ENCODE measurements around the gene KCNMA1.
A peak's percentile ranks its signal among the peaks of the same experiment; 100 is the strongest.

Gene KCNMA1

DNA sequence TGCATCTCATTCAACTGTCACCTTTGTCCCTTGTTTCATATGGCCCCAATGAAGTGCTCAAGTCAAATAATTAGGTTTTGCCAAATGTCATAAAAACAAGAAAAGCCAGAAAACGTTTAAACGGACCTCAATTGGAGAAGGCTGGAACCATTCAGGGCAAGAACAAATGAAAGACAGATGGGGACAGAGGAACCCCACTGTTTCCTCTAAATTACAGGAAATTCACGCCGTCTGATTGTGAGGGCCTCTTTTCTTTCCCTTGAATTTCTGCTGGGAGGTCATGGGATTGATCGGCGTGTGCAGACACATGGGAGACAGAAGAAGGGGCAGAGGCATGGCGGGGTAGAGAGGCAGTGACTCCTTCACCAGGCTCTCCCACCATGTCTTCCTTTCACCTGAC, 656.4 kb downstream of the KCNMA1 start:
- no peak for DNase-seq (ENCODE audit: low spot score)

DNA sequence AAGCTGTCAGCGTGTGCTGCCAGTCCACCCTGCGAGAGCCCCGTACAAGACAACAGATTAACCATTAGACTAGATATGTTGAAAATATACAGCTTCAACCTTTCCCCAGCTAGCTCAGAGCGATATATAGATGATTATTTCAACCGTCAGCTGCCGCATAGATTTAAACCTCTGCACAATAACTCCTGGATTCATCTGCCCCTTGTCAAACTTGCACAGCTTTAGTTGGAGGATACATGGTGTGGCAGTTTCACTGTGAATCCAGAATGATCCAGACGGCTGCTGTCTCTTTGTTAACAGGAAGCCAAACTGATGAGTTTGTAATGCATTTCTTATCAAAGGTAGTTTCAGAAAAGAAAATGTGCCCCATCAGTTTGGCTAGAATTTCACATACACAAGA, 659.7 kb downstream of the KCNMA1 start:
- no peak for DNase-seq (ENCODE audit: low spot score)

DNA sequence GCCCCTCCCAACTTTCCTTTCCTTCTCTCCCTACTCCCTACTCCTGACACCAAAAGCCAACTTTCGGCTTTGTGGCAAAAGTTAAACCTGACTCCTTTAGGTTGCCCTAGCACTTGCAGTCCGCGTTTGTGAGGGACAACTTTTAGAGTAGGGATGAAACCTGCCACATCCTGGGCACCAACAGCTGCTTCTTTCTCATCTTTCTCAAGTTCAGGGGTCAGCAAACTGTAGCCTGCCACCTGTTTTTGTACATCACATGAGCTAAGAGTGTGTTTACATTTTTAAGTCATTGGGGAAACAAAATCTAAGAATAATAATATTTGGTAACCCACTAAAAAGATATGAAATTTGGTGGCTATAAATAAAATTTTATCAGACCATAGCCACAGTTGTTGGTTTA, 660.6 kb downstream of the KCNMA1 start:
- DNase-seq (ENCODE audit: low spot score), result no peak

DNA sequence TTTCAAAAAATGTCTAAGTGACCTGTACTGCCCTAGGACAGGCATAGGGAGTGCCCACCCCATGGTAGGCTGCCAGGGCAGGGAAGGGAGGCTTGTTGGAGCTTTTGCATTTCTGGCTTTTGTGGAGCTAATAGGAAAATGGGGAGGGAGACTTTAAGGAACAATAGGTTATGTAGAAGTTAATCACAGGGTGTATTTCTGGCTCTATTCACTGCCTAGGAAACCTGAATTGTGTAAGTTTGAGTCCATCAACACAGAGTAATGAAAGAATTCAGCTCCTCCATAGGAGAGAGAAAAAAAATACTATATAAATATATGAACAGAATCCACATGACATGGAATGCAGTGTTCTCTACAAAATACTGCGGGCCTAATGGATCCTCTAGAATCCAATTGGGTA, 661.5 kb downstream of the KCNMA1 start:
- no peak for DNase-seq (ENCODE audit: low spot score)

DNA sequence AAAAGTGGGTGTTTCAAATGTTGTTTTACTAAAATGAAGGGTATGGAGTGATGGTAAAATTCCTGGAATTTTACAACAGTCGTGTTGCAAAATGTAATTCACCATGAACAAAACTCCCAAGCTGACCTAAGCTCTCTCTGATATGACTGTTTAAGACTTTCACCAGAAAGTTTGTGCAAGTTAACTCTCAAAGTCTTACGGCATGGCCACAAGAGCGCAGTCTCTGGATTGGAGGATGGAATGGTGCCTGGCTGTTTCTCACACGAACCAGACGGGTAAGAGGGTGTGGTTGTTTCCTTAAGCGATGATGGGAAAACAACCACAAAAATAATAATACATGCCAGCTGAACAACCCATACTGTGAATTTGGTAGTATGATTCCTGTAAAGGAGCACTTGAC, 662.5 kb downstream of the KCNMA1 start:
- no peak for DNase-seq (ENCODE audit: low spot score)

DNA sequence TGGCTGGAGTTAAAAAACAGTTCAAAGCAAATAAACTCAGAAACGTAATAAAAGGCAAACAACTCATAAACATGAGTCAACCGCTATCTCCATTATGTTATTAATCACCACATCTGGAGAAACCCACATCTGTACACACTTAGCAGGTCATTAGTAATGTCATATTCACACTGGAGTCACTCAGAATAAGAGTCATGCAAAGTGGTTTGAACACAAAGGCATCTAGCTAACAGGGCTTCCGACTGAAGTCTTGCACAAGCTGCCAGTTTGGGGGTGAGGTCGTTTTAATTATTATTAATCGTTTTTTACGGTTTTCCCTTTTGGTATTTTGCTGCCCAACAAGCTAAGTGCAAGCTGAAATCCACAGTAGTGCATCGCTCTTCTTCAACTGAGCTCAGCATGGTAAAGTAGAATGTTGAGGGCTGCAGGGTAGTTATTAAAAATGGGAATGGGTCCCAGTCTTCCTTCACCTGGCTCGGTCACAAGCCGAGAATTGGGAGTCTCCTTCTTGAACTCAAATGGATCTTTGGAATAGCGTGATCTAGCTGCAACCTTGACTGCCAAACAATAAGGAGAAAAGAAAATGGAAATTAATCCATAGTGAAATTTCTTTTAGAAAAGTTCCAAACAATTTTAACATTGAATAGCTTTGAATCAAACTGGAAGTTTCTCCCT, 663.5 kb downstream of the KCNMA1 start:
- DNase-seq (ENCODE audit: low spot score), result no peak

DNA sequence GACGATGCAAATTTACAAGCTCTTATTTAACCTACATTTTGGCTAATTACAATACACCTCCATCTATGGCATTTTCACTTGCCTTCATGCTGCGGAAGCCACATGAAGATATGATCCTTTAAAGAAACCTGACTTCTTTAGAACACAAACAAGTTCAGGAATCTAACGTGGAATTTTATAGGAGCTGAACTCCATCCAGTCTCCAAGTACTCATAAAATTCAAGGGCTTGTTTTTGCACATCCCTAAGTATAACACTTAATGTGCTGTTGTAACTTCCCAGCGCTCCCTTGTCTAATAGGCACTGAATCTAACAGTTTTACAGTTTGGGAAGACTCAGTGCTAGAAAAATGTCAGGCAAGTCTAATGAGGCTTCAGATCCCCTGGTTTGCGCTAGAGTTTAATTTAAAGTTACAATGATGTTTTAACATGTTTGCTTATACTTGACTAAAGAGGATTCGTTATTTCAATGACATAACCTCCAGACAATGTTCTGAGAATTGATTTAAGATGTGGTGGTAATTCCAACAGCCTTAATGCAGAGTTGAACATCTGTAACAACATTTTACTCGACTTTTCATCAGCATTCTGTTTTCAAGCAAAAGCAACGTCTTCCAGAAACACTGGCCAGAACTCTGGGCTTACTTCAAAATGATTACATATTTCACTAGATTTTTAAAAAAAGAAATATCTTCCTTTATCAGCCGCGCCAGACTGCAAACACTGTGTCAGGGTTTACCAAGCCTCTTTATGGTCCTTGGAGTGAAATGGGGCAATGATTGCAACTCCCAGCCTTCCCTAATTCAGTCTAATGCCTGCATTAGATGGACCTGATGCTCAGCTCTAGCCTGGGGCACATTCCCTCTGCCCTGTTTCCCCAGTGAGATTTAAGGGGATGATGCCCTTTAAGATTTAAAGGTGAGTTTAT, 664.3 kb downstream of the KCNMA1 start:
- DNase-seq (ENCODE audit: low spot score), result peak; percentile 70

DNA sequence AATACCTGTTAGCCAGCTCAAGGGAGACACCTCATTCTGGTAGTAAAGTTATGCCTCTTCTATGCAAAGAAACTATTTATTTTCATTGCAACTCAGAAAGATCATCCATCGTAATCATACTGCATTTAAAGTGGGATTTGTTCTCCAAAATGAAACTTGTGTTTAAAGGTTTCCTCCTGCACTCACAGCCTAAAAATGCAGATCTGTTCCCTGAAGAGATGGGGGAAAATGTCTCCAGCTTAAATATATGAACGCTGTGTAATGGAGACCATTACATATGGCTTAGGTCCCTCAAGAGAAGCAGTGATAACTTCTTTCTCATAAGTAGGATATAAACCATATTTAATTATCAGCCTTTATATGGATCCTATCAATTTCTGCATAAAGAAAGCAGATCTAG, 665.1 kb downstream of the KCNMA1 start:
- DNase-seq (ENCODE audit: low spot score), result no peak

DNA sequence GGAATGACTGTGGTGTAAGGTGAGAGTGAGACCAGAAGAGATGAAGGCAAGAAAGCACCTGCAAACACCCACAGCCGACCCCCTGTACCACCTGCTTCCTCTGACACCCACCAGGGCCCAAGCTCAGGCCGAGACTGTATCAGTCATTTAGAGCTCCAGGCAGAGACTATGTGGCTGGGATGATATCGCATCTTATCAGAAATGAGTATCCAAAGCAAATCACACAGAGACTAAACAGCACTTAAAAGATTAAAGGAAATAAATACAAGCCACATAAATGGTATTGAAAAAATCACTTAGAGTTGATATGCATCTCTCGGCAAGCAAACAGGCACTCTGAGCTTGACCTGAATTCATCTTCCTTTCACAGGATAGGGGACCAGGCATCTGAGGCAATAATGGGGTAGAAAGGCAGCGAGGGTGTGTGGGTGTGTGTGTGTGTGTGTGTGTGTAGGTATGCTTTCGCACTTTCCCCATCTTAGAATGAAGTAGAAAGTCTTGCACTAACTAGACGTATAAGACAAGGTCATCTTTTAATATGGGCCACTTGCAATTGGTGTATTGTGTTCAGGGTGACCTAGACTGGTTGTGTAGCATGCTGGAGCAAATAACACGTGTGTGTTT, 665.9 kb downstream of the KCNMA1 start:
- DNase-seq (ENCODE audit: low spot score), result no peak

DNA sequence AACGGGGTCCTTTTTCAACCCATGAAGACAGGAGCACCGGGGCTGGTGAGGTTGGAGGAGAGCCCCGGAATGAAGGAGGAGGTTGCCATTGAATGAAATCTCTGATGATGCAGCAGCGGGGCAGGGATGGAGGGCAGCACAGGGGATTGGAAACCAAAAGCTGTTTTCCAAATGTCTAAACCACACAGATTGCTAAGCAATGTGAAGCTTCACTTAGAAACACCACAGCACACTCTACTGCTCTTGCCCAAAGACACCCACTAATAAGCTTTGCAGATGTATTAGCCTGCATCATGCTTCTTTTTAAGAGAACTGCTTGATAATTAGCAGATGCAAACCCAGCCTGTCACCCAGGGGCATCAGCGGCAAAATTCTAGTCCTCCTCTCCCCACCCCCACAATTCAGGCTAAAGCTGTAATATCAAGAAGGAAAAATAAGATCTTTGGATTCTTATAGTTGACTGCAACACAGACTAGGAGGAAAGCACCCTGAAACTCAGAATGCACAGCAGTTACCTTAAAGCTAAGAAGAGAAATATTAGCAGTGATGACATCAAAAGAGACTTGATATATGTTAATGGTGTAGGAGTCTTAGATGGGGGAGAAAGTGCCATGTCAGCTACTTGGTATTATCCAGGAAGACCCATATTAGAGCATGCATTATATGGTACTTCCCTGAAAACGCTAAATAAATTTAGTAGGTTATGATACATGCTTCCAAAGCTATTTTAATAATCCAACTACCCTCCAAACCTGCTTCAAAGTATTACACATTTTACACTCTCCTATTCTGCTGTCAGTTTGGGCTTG, 666.7 kb downstream of the KCNMA1 start:
- no peak for DNase-seq (ENCODE audit: low spot score)

DNA sequence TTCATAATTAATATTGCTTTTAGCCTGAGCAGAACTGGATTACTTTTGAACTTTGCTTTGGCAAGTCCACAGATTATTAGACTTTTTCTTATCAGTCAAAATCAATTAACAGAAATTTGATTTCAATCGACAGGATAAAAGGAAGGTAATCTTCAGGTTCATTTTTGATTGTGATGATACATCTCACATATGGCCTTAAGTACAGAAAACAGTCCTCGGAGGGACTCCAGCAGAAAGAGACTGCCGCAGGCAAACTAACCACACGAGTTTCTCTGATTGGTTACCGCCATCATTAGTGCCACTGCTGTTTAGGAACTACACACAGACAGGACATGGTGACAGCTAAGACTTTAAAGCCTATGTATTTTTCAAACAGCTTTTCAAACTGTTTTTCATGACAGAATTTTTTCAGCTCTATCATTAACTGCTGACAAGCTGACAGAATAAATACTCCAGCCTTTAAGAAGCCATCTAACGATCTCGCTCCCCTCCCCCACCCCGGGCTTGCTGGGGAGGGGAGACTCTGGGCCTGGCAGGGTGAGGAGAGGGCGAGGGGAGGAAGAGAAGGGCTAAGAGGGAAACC, 668.2 kb downstream of the KCNMA1 start:
- no peak for DNase-seq (ENCODE audit: low spot score)

DNA sequence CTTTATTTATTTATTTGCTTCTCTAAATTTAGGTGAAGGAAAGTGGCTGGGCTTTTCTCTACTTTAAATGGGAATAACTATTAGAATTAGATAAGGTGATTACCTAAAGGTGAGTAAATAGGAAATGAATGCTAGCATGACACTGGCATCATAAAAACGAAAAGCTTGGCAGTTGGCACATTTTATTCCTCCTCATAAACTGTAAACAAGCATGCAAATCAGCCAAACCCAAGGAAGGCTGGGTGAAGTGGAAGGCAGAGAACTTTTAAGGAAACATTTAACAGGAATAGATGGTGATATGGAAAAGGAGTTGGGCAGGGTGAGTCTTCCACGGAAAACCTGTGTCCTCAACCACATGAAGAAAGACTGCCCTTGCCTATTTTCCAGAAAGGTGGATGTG, 669.1 kb downstream of the KCNMA1 start:
- DNase-seq (ENCODE audit: low spot score), result no peak

DNA sequence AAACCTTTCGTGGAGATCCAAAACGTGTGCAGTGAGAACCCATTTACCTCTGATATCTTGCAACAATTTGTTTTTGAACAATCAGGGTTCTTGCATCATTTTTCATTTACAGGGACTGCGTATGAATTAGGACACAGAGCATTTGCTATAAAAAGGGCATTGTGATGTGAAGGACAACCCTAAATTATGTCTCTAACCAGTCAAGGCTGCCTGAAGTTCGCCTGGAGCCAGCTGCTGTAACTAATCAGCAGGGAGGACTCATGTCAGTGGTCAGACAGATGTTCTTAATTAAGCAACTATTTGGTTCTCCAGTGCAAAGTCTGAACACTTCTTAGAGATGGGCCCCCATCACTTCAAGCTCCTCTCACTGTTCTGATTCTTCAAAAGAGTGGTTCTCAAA, 674.8 kb downstream of the KCNMA1 start:
- no peak for DNase-seq (ENCODE audit: low spot score)

DNA sequence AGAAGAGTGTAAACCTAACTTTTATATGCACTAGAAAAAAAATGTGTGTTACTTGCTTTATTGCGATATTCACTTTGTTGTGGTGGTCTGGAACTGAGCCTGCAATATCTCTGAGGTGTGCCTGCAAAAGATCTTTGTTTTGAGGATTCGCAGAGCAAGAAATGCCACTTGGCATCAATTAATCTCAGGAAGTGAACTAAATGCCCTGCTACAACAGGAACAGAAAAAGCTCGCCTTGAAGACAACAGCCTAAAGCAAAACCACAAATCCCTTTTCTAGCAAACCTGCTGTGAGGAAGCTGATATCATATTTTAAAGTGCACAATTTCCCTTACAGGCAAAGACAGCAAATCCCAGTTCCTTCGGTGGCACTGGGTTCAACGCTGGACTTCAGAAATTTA, 675.8 kb downstream of the KCNMA1 start:
- no peak for DNase-seq (ENCODE audit: low spot score)

DNA sequence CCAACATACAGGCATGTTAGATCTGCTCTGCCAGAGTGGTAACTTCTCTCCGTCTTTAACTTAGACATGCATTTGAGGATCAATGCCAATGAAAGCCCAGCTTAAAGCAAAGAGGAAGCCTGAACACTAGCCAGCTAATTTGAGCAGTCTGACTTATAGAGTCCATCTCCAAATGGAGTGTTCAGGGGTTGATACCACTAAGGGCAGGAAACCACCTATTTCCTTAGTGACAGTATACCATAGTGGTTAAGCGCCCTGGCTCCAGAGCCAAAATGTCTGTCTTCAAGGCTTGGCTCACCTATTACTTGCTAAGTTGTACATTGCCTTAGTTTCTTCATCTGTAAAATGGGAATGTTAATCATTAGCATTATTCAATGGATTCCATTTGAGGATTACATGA, 678.5 kb downstream of the KCNMA1 start:
- DNase-seq (ENCODE audit: low spot score), result no peak

DNA sequence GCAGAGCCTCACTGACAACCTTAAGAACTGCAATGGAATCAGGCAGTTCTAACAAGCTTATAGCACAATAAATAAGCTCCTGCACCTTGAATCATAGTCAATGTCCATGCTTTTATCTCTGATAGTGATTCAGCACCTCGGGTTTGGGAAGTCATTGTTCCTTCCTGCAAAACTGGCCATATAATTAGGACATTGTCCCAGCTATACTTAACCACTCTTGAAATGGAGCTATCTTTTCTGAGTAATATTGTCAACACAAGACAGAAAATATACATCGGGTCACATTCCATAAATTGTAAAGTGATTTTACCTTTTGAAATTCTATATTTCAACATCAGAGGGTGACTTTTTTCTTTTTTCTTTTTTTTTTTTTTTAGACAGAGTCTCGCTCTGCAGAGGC, 682.8 kb downstream of the KCNMA1 start:
- DNase-seq (ENCODE audit: low spot score), result no peak

DNA sequence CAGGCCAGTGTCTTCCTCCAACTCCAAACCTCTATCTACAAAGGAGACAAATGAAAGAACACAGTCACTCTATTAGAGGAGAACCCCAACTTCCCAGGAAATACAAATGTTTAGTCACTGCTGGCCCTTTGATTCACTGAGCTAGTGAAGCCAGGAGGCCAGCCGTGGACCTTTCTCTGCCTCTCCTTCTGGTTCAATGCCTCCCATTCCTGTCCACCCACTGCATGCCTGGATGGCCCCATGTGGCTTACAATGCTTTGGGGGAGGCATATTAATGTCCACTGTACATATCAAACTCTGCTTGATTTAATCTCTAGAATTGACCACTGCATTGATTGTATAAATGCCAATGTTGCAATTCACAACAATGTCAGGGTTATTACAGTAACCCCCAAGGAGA, 687.3 kb downstream of the KCNMA1 start:
- DNase-seq (ENCODE audit: low spot score), result no peak

DNA sequence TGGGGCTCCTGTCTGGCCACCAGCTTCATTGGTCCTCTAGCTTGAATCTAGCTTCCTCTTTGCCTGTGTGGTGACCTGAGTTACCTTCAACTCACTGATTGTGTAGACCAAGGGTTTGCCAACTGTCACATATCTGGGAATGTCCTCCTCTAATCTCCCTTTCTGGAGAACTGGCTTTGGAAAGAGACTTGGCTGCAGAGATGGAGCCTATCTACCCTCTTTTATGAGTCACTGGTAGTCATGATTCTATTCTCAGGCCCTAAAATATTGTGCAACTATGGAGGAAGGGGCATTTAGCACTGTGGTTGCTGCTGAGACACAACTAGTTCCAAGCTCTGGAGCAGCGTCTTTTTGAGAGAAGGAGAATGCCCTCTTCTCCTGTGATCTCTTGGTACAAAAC, 691.3 kb downstream of the KCNMA1 start:
- no peak for DNase-seq (ENCODE audit: low spot score)

DNA sequence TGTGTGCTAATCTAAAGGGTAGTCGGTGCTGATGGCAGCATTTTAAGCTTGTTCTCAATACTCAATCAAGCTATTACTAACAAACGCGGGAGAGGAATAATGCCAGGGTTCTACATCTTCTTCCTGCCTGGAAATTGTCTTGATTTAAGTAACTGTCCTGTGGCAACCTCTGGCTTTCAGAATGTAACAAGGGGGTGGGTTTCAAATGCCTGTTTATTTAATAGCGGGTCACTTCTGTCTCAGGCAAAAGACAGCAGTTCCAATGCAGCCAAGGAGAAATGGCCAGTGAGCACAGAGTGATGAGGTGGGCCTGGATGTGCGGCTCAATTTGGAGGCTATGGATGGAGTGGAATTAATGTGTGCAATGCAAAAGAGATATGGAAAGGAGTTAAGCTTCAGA, 692.4 kb downstream of the KCNMA1 start:
- no peak for DNase-seq (ENCODE audit: low spot score)

DNA sequence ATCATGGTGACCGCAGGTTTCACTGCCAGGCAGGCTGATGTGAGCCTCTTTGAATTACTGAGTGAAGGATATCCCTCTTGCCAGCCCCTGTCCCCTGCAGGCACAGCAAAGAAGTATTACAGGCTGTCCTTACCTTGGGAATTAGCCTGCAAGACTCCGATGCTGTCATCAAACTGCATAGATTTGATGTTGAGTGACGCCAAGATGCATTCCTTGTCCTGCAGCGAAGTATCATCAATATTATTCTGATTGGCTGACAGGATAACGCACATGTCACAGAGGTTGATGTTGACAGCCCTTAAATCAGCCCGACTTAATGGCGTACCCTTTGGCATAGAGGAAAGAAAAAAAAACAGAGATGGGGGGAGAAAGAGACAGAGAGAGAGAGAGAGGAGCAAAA, 693.0 kb downstream of the KCNMA1 start:
- DNase-seq (ENCODE audit: low spot score), result no peak

DNA sequence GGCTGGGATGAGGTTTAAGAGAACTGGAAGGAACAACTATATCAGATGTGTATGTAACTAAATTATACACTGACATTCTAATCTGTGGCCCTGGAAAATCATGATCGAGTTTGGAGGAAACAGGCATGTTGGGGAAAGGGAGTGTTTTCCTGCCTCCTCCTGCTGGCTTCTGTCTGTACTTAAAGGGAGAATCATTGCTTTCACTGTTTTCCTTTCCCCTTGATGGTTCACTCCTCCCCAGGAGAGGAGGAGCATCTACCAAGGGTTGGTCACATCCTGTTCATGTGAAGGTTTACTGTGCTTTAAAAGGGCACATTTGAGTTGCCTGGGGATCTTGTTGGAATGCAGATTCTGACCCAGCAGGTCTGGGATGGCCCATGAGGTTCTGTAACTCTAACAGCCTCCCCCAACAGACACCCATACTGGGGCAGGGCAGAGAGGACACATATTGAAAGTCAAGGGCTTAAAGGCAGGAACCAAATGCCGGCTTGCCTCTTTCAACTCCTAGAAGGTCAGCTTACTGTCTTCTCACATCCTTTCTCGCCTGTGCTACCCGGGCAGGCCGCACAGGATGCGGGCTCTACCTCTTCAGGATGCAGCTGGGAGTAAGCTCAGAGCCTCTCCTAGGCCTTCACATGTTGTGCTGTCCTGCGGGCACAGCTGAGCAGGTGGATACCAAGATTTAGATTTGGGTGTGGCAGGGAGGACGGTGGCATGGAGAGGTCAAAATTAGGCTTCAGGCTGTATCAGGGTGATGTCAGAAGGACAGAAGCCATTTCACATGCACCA, 694.8 kb downstream of the KCNMA1 start:
- DNase-seq (ENCODE audit: low spot score), result no peak

Measured in left forelimb (tissue), 1 donor.